H9 (cell line): Measurements from ENCODE around the gene GSTT2. TPM values are rescaled to one million over a fixed set of nuclear protein-coding genes. Genes with fewer than 3 reads are reported as not detected.

Experiments used
- DNase-seq: peaks from one replicate; pipeline ENCODE4 v3.0.0-alpha.2; 2017
- H2AFZ ChIP-seq: one replicate; pipeline ENCODE4 v1.6.1; 2013; ENCODE audit warnings: mild to moderate bottlenecking, low read length, control low read depth, moderate library complexity
- H2AK5ac ChIP-seq: 2 replicates; pipeline ENCODE4 v1.6.1; 2013; ENCODE audit warnings: low read length, control low read depth, mixed read lengths; ENCODE audit not compliant: insufficient read length
- H2BK120ac ChIP-seq: one replicate; pipeline ENCODE4 v1.6.1; 2013; ENCODE audit warnings: low read depth, mild to moderate bottlenecking, low read length, control low read depth, inconsistent platforms; ENCODE audit not compliant: poor library complexity, severe bottlenecking
- H2BK12ac ChIP-seq: 2 replicates; pipeline ENCODE4 v1.6.1; 2013; ENCODE audit warnings: low read length, control low read depth, mixed read lengths, low read depth; ENCODE audit not compliant: insufficient read length
- H2BK15ac ChIP-seq: 2 replicates; pipeline ENCODE4 v1.6.1; 2013; ENCODE audit warnings: low read depth, low read length, control low read depth
- H2BK20ac ChIP-seq: one replicate; pipeline ENCODE4 v1.6.1; 2013; ENCODE audit warnings: low read depth, mild to moderate bottlenecking, low read length, control low read depth, inconsistent platforms; ENCODE audit not compliant: poor library complexity, severe bottlenecking
- H2BK5ac ChIP-seq: 2 replicates; pipeline ENCODE4 v1.6.1; 2013; ENCODE audit warnings: low read length, control low read depth, mixed read lengths; ENCODE audit not compliant: insufficient read length
- H3K14ac ChIP-seq: 2 replicates; pipeline ENCODE4 v1.6.1; 2013; ENCODE audit warnings: low read length, control low read depth; ENCODE audit not compliant: insufficient read depth
- H3K18ac ChIP-seq: 2 replicates; pipeline ENCODE4 v1.6.1; 2013; ENCODE audit warnings: low read depth, mild to moderate bottlenecking, mixed read lengths, low read length, control low read depth; ENCODE audit not compliant: insufficient read length
- H3K23ac ChIP-seq: 2 replicates; pipeline ENCODE4 v1.6.1; 2013; ENCODE audit warnings: low read length, control low read depth, mixed read lengths, low read depth; ENCODE audit not compliant: insufficient read length
- H3K23me2 ChIP-seq: 2 replicates; pipeline ENCODE4 v1.6.1; 2013; ENCODE audit warnings: low read depth, mild to moderate bottlenecking, mixed read lengths, low read length, control low read depth; ENCODE audit not compliant: insufficient read length, poor library complexity, severe bottlenecking
- H3K27ac ChIP-seq: 2 replicates; pipeline ENCODE4 v1.5.1; 2013; ENCODE audit warnings: low read length, control low read depth, mixed read lengths, low read depth; ENCODE audit not compliant: insufficient read length
- H3K27me3 ChIP-seq: 2 replicates; pipeline ENCODE4 v1.6.1; 2013; ENCODE audit warnings: low read length, control low read depth, inconsistent platforms; ENCODE audit not compliant: insufficient read depth
- H3K4ac ChIP-seq: 2 replicates; pipeline ENCODE4 v1.6.1; 2013; ENCODE audit warnings: low read depth, mild to moderate bottlenecking, control low read depth, inconsistent platforms, low read length, moderate library complexity
- H3K4me1 ChIP-seq: 2 replicates; pipeline ENCODE4 v1.6.1; 2013; ENCODE audit warnings: low read length, control low read depth, inconsistent platforms; ENCODE audit not compliant: insufficient read depth
- H3K4me2 ChIP-seq: 2 replicates; pipeline ENCODE4 v1.6.1; 2013; ENCODE audit warnings: low read length, control low read depth, mixed read lengths; ENCODE audit not compliant: insufficient read length, insufficient read depth
- H3K56ac ChIP-seq: 2 replicates; pipeline ENCODE4 v1.6.1; 2013; ENCODE audit warnings: low read depth, mild to moderate bottlenecking, mixed read lengths, low read length, control low read depth; ENCODE audit not compliant: insufficient read length
- H3K79me1 ChIP-seq: 2 replicates; pipeline ENCODE4 v1.6.1; 2013; ENCODE audit warnings: low read depth, mild to moderate bottlenecking, moderate library complexity, low read length, control low read depth, inconsistent platforms; ENCODE audit not compliant: insufficient read depth, poor library complexity, severe bottlenecking
- H3K79me2 ChIP-seq: 2 replicates; pipeline ENCODE4 v1.6.1; 2013; ENCODE audit warnings: low read length, control low read depth, inconsistent platforms; ENCODE audit not compliant: insufficient read depth
- H3K9ac ChIP-seq: 2 replicates; pipeline ENCODE4 v1.6.1; 2013; ENCODE audit warnings: low read length, control low read depth, mixed read lengths; ENCODE audit not compliant: insufficient read length; ENCODE audit errors: extremely low read depth
- H3K9me3 ChIP-seq: one replicate; pipeline ENCODE4 v1.6.1; 2013; ENCODE audit warnings: low read depth, low read length, inconsistent platforms; ENCODE audit not compliant: control insufficient read depth
- H3T11ph ChIP-seq: one replicate; pipeline ENCODE4 v1.6.1; 2013; ENCODE audit warnings: mild to moderate bottlenecking, low read length, control low read depth, inconsistent platforms
- H4K20me1 ChIP-seq: one replicate; pipeline ENCODE4 v1.6.1; 2013; ENCODE audit not compliant: control insufficient read depth, insufficient read length, insufficient read depth
- H4K5ac ChIP-seq: 2 replicates; pipeline ENCODE4 v1.6.1; 2013; ENCODE audit warnings: low read depth, mild to moderate bottlenecking, mixed read lengths, low read length, control low read depth; ENCODE audit not compliant: insufficient read length
- H4K8ac ChIP-seq: replicated peaks from 2 replicates; pipeline ENCODE4 v1.6.1; 2013; ENCODE audit warnings: low read length, control low read depth, mixed read lengths, low read depth; ENCODE audit not compliant: insufficient read length
- H4K91ac ChIP-seq: 2 replicates; pipeline ENCODE4 v1.6.1; 2013; ENCODE audit warnings: low read depth, mild to moderate bottlenecking, moderate library complexity, mixed read lengths, low read length, control low read depth; ENCODE audit not compliant: insufficient read length
- H3K27ac Mint-ChIP-seq, 3 experiments: 2 replicates in 2 of 3; 3 replicates in 1 of 3; pipeline ENCODE4 v1.8.0; 2020 to 2021; ENCODE audit warnings: mixed read lengths in 3 of 3, mild to moderate bottlenecking in 1 of 3, moderate library complexity in 1 of 3
- H3K27me3 Mint-ChIP-seq: 2 replicates; pipeline ENCODE4 v1.8.0; 2021; ENCODE audit warnings: low read depth, mild to moderate bottlenecking, moderate library complexity, mixed read lengths
- H3K36me3 Mint-ChIP-seq, 3 experiments: 2 replicates in 2 of 3; 3 replicates in 1 of 3; pipeline ENCODE4 v1.8.0; 2020 to 2021; ENCODE audit warnings: low read depth in 3 of 3, mixed read lengths in 3 of 3; ENCODE audit not compliant: insufficient read depth in 1 of 3
- H3K4me1 Mint-ChIP-seq, 2 experiments: 2 replicates each; pipeline ENCODE4 v1.8.0; 2020; ENCODE audit warnings: mixed read lengths in 2 of 2
- H3K4me3 Mint-ChIP-seq, 2 experiments: 2 replicates in 1 of 2; 3 replicates in 1 of 2; pipeline ENCODE4 v1.8.0; 2020 to 2021; ENCODE audit warnings: mild to moderate bottlenecking in 2 of 2, mixed read lengths in 2 of 2, moderate library complexity in 1 of 2
- H3K9me3 Mint-ChIP-seq, 2 experiments: 2 replicates in 1 of 2; 3 replicates in 1 of 2; pipeline ENCODE4 v1.8.0; 2020; ENCODE audit warnings: mild to moderate bottlenecking in 2 of 2, mixed read lengths in 2 of 2, moderate library complexity in 1 of 2
- WGBS: extraction: QIAGEN DNeasy Blood & Tissue Kit; methylation state at CpG from one replicate; pipeline ENCODE4 v1.1.7; 2013; ENCODE audit warnings: missing lambda C conversion rate, low lambda C conversion rate, mixed read lengths; ENCODE audit not compliant: insufficient read length; ENCODE audit errors: extremely low coverage; 5-methylcytosine and 5-hydroxymethylcytosine counted together
- total RNA-seq: library from RNA; stranded (reverse); gene quantifications from 2 replicates; pipeline ENCODE4 v1.2.1, GENCODE V29; 2021
- TF ChIP-seq, protein P1 (sequence below): fragments of 200-600 bp; sonication (generic); conservative IDR thresholded peaks from 3 replicates; pipeline ENCODE4 v1.8.0; 2021; ENCODE audit warnings: antibody characterized with exemption, mild to moderate bottlenecking

The GSTT2 gene
- total RNA-seq, 1 experiment from 2014 or later: 0.22 TPM

GRCh38 chr22:24009227-24010017, 29.5 kb downstream of the GSTT2 start:
- H2AK5ac ChIP-seq: no peak overlapping the region
- no peak overlapping the region for H2BK120ac ChIP-seq
- no peaks in the 10 kb centered on the region; the same call in 1 of the 2 replicates for H3K4me1 ChIP-seq
- H2BK5ac ChIP-seq: no peak overlapping the region
- H3K18ac ChIP-seq: no peak overlapping the region
- Mint-ChIP-seq H3K27ac (no peak overlapping the region; a peak in 1 of 7 replicates), H3K4me1 (peaks cover 10 to 13% of the 10 kb centered on the region in 2 experiments), H3K4me3 (no peak overlapping the region), H3K9me3 (peaks cover 0 to 4% of the 10 kb centered on the region in 2 experiments; a peak in 2 of 5 replicates), H3K36me3 (no peaks in the 10 kb centered on the region; a peak in 3 of 7 replicates), H3K27me3 (peaks cover 6% of the 10 kb centered on the region)
- H3K4me2 ChIP-seq: no peak overlapping the region
- H3K56ac ChIP-seq: no peak overlapping the region
- no peak overlapping the region for H3T11ph ChIP-seq
- H4K20me1 ChIP-seq: no peaks in the 10 kb centered on the region
- H2BK12ac ChIP-seq: no peak overlapping the region
- no peaks in the 10 kb centered on the region for H3K9me3 ChIP-seq
- H4K8ac ChIP-seq: no peak overlapping the region
- H2AFZ ChIP-seq: no peak overlapping the region
- no peak for DNase-seq
- no peak overlapping the region for H3K9ac ChIP-seq
- peaks cover 5% of the 10 kb centered on the region for H3K23me2 ChIP-seq
- TF ChIP-seq, protein P1, sequence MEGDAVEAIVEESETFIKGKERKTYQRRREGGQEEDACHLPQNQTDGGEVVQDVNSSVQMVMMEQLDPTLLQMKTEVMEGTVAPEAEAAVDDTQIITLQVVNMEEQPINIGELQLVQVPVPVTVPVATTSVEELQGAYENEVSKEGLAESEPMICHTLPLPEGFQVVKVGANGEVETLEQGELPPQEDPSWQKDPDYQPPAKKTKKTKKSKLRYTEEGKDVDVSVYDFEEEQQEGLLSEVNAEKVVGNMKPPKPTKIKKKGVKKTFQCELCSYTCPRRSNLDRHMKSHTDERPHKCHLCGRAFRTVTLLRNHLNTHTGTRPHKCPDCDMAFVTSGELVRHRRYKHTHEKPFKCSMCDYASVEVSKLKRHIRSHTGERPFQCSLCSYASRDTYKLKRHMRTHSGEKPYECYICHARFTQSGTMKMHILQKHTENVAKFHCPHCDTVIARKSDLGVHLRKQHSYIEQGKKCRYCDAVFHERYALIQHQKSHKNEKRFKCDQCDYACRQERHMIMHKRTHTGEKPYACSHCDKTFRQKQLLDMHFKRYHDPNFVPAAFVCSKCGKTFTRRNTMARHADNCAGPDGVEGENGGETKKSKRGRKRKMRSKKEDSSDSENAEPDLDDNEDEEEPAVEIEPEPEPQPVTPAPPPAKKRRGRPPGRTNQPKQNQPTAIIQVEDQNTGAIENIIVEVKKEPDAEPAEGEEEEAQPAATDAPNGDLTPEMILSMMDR: no peak
- no peaks in the 10 kb centered on the region; the same call in 1 of the 2 replicates for H3K27me3 ChIP-seq
- no peak overlapping the region for H4K91ac ChIP-seq
- no peak overlapping the region for H2BK15ac ChIP-seq
- no peak overlapping the region for H3K23ac ChIP-seq
- H2BK20ac ChIP-seq: no peak overlapping the region
- H3K79me2 ChIP-seq: peaks cover 5% of the 10 kb centered on the region; the same call in 1 of the 2 replicates
- WGBS: no CpG with 5 or more reads among the region's 7 CpGs
- H3K27ac ChIP-seq: no peak overlapping the region
- H4K5ac ChIP-seq: no peak overlapping the region
- no peak overlapping the region for H3K14ac ChIP-seq
- no peaks in the 10 kb centered on the region for H3K79me1 ChIP-seq
- no peak overlapping the region for H3K4ac ChIP-seq
